Spleen (tissue), 7 donors: ENCODE measurements around the gene GPC3.

Experiments
- CTCF ChIP-seq, 11 experiments: fragments of 200-600 bp in 7 of 11; fragments of 450-650 bp in 4 of 11; sonication (generic) in 4 of 11; IDR thresholded peaks in 8 of 11; conservative IDR thresholded peaks in 3 of 11; 1 replicate in 7 of 11; 2 replicates in 4 of 11; pipeline versions ENCODE4 v1.4.0 to v1.8.0; 2016 to 2021; ENCODE audit warnings: antibody characterized with exemption in 11 of 11, inconsistent platforms in 4 of 11, mild to moderate bottlenecking in 1 of 11
- POLR2A ChIP-seq, 3 donors: fragments of 450-650 bp; IDR thresholded peaks; one replicate each; pipeline ENCODE4 v1.5.1; 2017; ENCODE audit warnings: antibody characterized with exemption in 3 of 3, mild to moderate bottlenecking in 1 of 3
- donor health status: DM: no; HTN: no; CAD: no; lungs with moderate emphysema.
- donor health status: DM: no; HTN: no; CAD: no.
- donor health status: DM: no; HTN: no; CAD: no.

- TF ChIP-seq CTCF (IDR thresholded peaks at IDR 0.05 in 8 of 11, conservative IDR thresholded peaks at IDR 0.05 in 3 of 11) (no peak), POLR2A (IDR thresholded peaks at IDR 0.05) (no peak)
Observed at GRCh38 chrX:133933316-133933715, 52.1 kb downstream of the GPC3 start.
